Neural progenitor cell (in vitro differentiated cells): ENCODE data around the gene CPNE8.

ENCODE experiments used
- CTCF ChIP-seq: fragments of 200-600 bp; sonication (generic); IDR thresholded peaks from 2 replicates; pipeline ENCODE4 v1.5.1; 2017; ENCODE audit warnings: antibody characterized with exemption, mild to moderate bottlenecking
- EZH2 ChIP-seq: fragments of 200-600 bp; sonication (generic); IDR thresholded peaks from 2 replicates; pipeline ENCODE4 v1.6.1; 2017; ENCODE audit warnings: antibody characterized with exemption, mild to moderate bottlenecking, moderate library complexity
- EZH2phosphoT487 ChIP-seq: fragments of 200-600 bp; sonication (generic); IDR thresholded peaks from 2 replicates; pipeline ENCODE4 v1.6.1; 2017; ENCODE audit warnings: antibody characterized with exemption

GRCh38 chr12:38775457-38775856 lies 129.9 kb downstream of the CPNE8 start:
- TF ChIP-seq CTCF (no peak), EZH2 (no peak), EZH2phosphoT487 (no peak)
